ENCODE data around the gene TRAF3.
A peak's percentile ranks its signal among the peaks of the same experiment; 100 is the strongest.
"Not testable (repeated sequence)": the region's sequence is repeated elsewhere in the genome, so short reads cannot be mapped to it uniquely, and the experiment has no call there.

Gene TRAF3

GRCh38 chr14:102924632-102925588, 147.7 kb downstream of the TRAF3 start:
- Mint-ChIP-seq H3K27me3 (ENCODE audit: low read depth) (peaks cover 37% of the 10 kb centered on the region), H3K4me1 (ENCODE audit: low read depth) (peaks cover 3% of the 10 kb centered on the region), H3K36me3 (ENCODE audit: low read depth) (no peaks in the 10 kb centered on the region), H3K4me3 (no peak overlapping the region), H3K27ac (no peak overlapping the region), H3K9me3 (no peaks in the 10 kb centered on the region)
- no peak for DNase-seq (ENCODE audit: low spot score)

- H3K27ac Mint-ChIP-seq, result no peak overlapping the region
- H3K36me3 Mint-ChIP-seq (ENCODE audit: low read depth), result no peaks in the 10 kb centered on the region
- no peak overlapping the region for H3K4me3 Mint-ChIP-seq
- H3K4me1 Mint-ChIP-seq (ENCODE audit: low read depth), result peaks cover 3% of the 10 kb centered on the region
- H3K27me3 Mint-ChIP-seq (ENCODE audit: low read depth), result peaks cover 37% of the 10 kb centered on the region
- H3K9me3 Mint-ChIP-seq, result no peaks in the 10 kb centered on the region
- no peak for DNase-seq (ENCODE audit: low spot score)
Observed at GRCh38 chr14:102925646-102926045, 148.4 kb downstream of the TRAF3 start.

- Mint-ChIP-seq H3K9me3 (no peaks in the 10 kb centered on the region), H3K27me3 (ENCODE audit: low read depth) (peaks cover 39% of the 10 kb centered on the region), H3K4me3 (no peak overlapping the region), H3K27ac (no peak overlapping the region), H3K36me3 (ENCODE audit: low read depth) (no peaks in the 10 kb centered on the region), H3K4me1 (ENCODE audit: low read depth) (peaks cover 3% of the 10 kb centered on the region)
- DNase-seq (ENCODE audit: low spot score), result no peak
Observed at GRCh38 chr14:102926104-102926503, 148.9 kb downstream of the TRAF3 start.

GRCh38 chr14:102926840-102927239, 149.6 kb downstream of the TRAF3 start:
- H3K27ac Mint-ChIP-seq; H3K4me1 Mint-ChIP-seq (ENCODE audit: low read depth); H3K9me3 Mint-ChIP-seq; DNase-seq (ENCODE audit: low spot score); H3K36me3 Mint-ChIP-seq (ENCODE audit: low read depth); H3K4me3 Mint-ChIP-seq: not testable (repeated sequence)
- peaks cover 46% of the 10 kb centered on the region for H3K27me3 Mint-ChIP-seq (ENCODE audit: low read depth)

GRCh38 chr14:102927346-102927877, 150.2 kb downstream of the TRAF3 start:
- H3K9me3 Mint-ChIP-seq, result no peaks in the 10 kb centered on the region
- DNase-seq (ENCODE audit: low spot score), result no peak
- H3K27ac Mint-ChIP-seq, result no peak overlapping the region
- no peak overlapping the region for H3K4me3 Mint-ChIP-seq
- peaks cover 50% of the 10 kb centered on the region for H3K27me3 Mint-ChIP-seq (ENCODE audit: low read depth)
- peaks cover 3% of the 10 kb centered on the region for H3K4me1 Mint-ChIP-seq (ENCODE audit: low read depth)
- H3K36me3 Mint-ChIP-seq (ENCODE audit: low read depth), result no peaks in the 10 kb centered on the region

GRCh38 chr14:102927878-102928411, 150.7 kb downstream of the TRAF3 start:
- DNase-seq (ENCODE audit: low spot score), result no peak
- Mint-ChIP-seq H3K4me3 (no peak overlapping the region), H3K36me3 (ENCODE audit: low read depth) (no peaks in the 10 kb centered on the region), H3K4me1 (ENCODE audit: low read depth) (peaks cover 3% of the 10 kb centered on the region), H3K27me3 (ENCODE audit: low read depth) (peaks cover 48% of the 10 kb centered on the region), H3K27ac (no peak overlapping the region), H3K9me3 (no peaks in the 10 kb centered on the region)

- Mint-ChIP-seq H3K36me3 (ENCODE audit: low read depth) (no peaks in the 10 kb centered on the region), H3K4me3 (peak overlapping the region; percentile 49), H3K9me3 (no peaks in the 10 kb centered on the region), H3K4me1 (ENCODE audit: low read depth) (peaks cover 1% of the 10 kb centered on the region), H3K27ac (no peak overlapping the region), H3K27me3 (ENCODE audit: low read depth) (peaks cover 46% of the 10 kb centered on the region)
- peak; percentile 32 for DNase-seq (ENCODE audit: low spot score)
Observed at GRCh38 chr14:102928412-102929240, 151.4 kb downstream of the TRAF3 start.

- no peaks in the 10 kb centered on the region for H3K9me3 Mint-ChIP-seq
- peaks cover 40% of the 10 kb centered on the region for H3K27me3 Mint-ChIP-seq (ENCODE audit: low read depth)
- no peaks in the 10 kb centered on the region for H3K36me3 Mint-ChIP-seq (ENCODE audit: low read depth)
- no peak overlapping the region for H3K4me3 Mint-ChIP-seq
- H3K4me1 Mint-ChIP-seq (ENCODE audit: low read depth), result peaks cover 1% of the 10 kb centered on the region
- no peak overlapping the region for H3K27ac Mint-ChIP-seq
- DNase-seq (ENCODE audit: low spot score), result no peak
Observed at GRCh38 chr14:102929241-102930137, 152.2 kb downstream of the TRAF3 start.

GRCh38 chr14:102930138-102930752, 153.0 kb downstream of the TRAF3 start:
- DNase-seq (ENCODE audit: low spot score), result no peak
- no peak overlapping the region for H3K4me3 Mint-ChIP-seq
- no peaks in the 10 kb centered on the region for H3K36me3 Mint-ChIP-seq (ENCODE audit: low read depth)

GRCh38 chr14:102930753-102931579, 153.7 kb downstream of the TRAF3 start:
- Mint-ChIP-seq H3K27me3 (ENCODE audit: low read depth) (peaks cover 33% of the 10 kb centered on the region), H3K4me1 (ENCODE audit: low read depth) (peaks cover 1% of the 10 kb centered on the region), H3K9me3 (no peaks in the 10 kb centered on the region), H3K27ac (no peak overlapping the region), H3K4me3 (no peak overlapping the region), H3K36me3 (ENCODE audit: low read depth) (no peaks in the 10 kb centered on the region)
- no peak for DNase-seq (ENCODE audit: low spot score)

More at GRCh38 chr14:102930138-102930752, 153.0 kb downstream of the TRAF3 start:
- no peak overlapping the region for H3K27ac Mint-ChIP-seq
- H3K4me1 Mint-ChIP-seq (ENCODE audit: low read depth), result peaks cover 1% of the 10 kb centered on the region
- H3K9me3 Mint-ChIP-seq, result no peaks in the 10 kb centered on the region
- peaks cover 39% of the 10 kb centered on the region for H3K27me3 Mint-ChIP-seq (ENCODE audit: low read depth)

- H3K36me3 Mint-ChIP-seq (ENCODE audit: low read depth), result no peaks in the 10 kb centered on the region
- no peak overlapping the region for H3K4me3 Mint-ChIP-seq
- H3K9me3 Mint-ChIP-seq, result no peaks in the 10 kb centered on the region
Observed at GRCh38 chr14:102931580-102932285, 154.5 kb downstream of the TRAF3 start.

More at GRCh38 chr14:102931580-102932285, 154.5 kb downstream of the TRAF3 start:
- no peak overlapping the region for H3K27ac Mint-ChIP-seq
- no peak for DNase-seq (ENCODE audit: low spot score)
- peaks cover 1% of the 10 kb centered on the region for H3K4me1 Mint-ChIP-seq (ENCODE audit: low read depth)
- H3K27me3 Mint-ChIP-seq (ENCODE audit: low read depth), result peaks cover 27% of the 10 kb centered on the region
